Nephron (organoid): ENCODE results near the gene FBXO44.

ENCODE experiments used
- H3K27ac Mint-ChIP-seq, 3 experiments: 2 replicates each; pipeline ENCODE4 v1.8.0; 2020; ENCODE audit warnings: mixed read lengths in 3 of 3, mild to moderate bottlenecking in 2 of 3, moderate library complexity in 1 of 3
- H3K27me3 Mint-ChIP-seq: 2 replicates; pipeline ENCODE4 v1.8.0; 2021; ENCODE audit warnings: low read depth, mild to moderate bottlenecking, moderate library complexity, mixed read lengths
- H3K36me3 Mint-ChIP-seq: 2 replicates; pipeline ENCODE4 v1.8.0; 2020; ENCODE audit warnings: low read depth, mixed read lengths
- H3K4me1 Mint-ChIP-seq: 2 replicates; pipeline ENCODE4 v1.8.0; 2020; ENCODE audit warnings: mixed read lengths
- H3K4me3 Mint-ChIP-seq, 3 experiments: 2 replicates each; pipeline ENCODE4 v1.8.0; 2020; ENCODE audit warnings: mild to moderate bottlenecking in 3 of 3, mixed read lengths in 3 of 3, moderate library complexity in 2 of 3
- H3K9me3 Mint-ChIP-seq: 2 replicates; pipeline ENCODE4 v1.8.0; 2020; ENCODE audit warnings: mixed read lengths
- CTCF ChIP-seq, 3 experiments: fragments of 200-600 bp; sonication (generic); IDR thresholded peaks; one replicate each; pipeline ENCODE4 v1.5.0; 2021; ENCODE audit warnings: antibody characterized with exemption in 3 of 3; ENCODE audit not compliant: unreplicated experiment in 3 of 3

The FBXO44 gene

GRCh38 chr1:11703357-11704193 lies 48.9 kb downstream of the FBXO44 start:
- Mint-ChIP-seq H3K36me3 (no peaks in the 10 kb centered on the region), H3K4me3 (no peak overlapping the region), H3K27me3 (peaks cover 38% of the 10 kb centered on the region), H3K9me3 (no peaks in the 10 kb centered on the region), H3K27ac (no peak overlapping the region), H3K4me1 (peaks cover 32% of the 10 kb centered on the region)
- no peak for TF ChIP-seq CTCF (IDR thresholded peaks at IDR 0.05; ENCODE audit: unreplicated experiment in 3 of 3)

GRCh38 chr1:11704194-11704529 lies 49.5 kb downstream of the FBXO44 start:
- Mint-ChIP-seq H3K4me1 (peaks cover 27% of the 10 kb centered on the region), H3K36me3 (no peaks in the 10 kb centered on the region), H3K27ac (no peak overlapping the region), H3K4me3 (no peak overlapping the region), H3K27me3 (peaks cover 36% of the 10 kb centered on the region), H3K9me3 (no peaks in the 10 kb centered on the region)
- TF ChIP-seq CTCF (IDR thresholded peaks at IDR 0.05; ENCODE audit: unreplicated experiment in 3 of 3): no peak

- H3K4me3 Mint-ChIP-seq: no peak overlapping the region
- TF ChIP-seq CTCF (IDR thresholded peaks at IDR 0.05; ENCODE audit: unreplicated experiment in 3 of 3): no peak
- H3K36me3 Mint-ChIP-seq: no peaks in the 10 kb centered on the region
- peaks cover 25% of the 10 kb centered on the region for H3K4me1 Mint-ChIP-seq
- H3K9me3 Mint-ChIP-seq: no peaks in the 10 kb centered on the region
- H3K27ac Mint-ChIP-seq: no peak overlapping the region
- H3K27me3 Mint-ChIP-seq: peaks cover 36% of the 10 kb centered on the region
These were observed 50.2 kb downstream of the FBXO44 start for GRCh38 chr1:11704691-11705475.

- Mint-ChIP-seq H3K4me3 (no peak overlapping the region), H3K9me3 (no peaks in the 10 kb centered on the region), H3K27me3 (peaks cover 36% of the 10 kb centered on the region), H3K4me1 (peaks cover 25% of the 10 kb centered on the region), H3K36me3 (no peaks in the 10 kb centered on the region), H3K27ac (peak overlapping the region in 1 of 3 experiments; percentile 38)
- no peak for TF ChIP-seq CTCF (IDR thresholded peaks at IDR 0.05; ENCODE audit: unreplicated experiment in 3 of 3)
These were observed 50.9 kb downstream of the FBXO44 start for GRCh38 chr1:11705596-11705995.

GRCh38 chr1:11706292-11706691 lies 51.6 kb downstream of the FBXO44 start:
- Mint-ChIP-seq H3K36me3 (no peaks in the 10 kb centered on the region), H3K4me1 (peaks cover 18% of the 10 kb centered on the region), H3K4me3 (no peak overlapping the region), H3K27me3 (peaks cover 29% of the 10 kb centered on the region), H3K9me3 (no peaks in the 10 kb centered on the region), H3K27ac (no peak overlapping the region)
- no peak for TF ChIP-seq CTCF (IDR thresholded peaks at IDR 0.05; ENCODE audit: unreplicated experiment in 3 of 3)
